Skeletal muscle cell (primary cell): Measurements from ENCODE around the gene COX8C.

ENCODE experiments used
- DNase-seq: peaks from one replicate; pipeline ENCODE4 v3.0.0-alpha.2; 2010; ENCODE audit warnings: low read depth
- H3K4me3 ChIP-seq: 2 replicates; pipeline ENCODE4 v1.5.1; 2011; ENCODE audit warnings: low read depth, mild to moderate bottlenecking, control low read depth, low read length, moderate library complexity

The COX8C gene, protein sequence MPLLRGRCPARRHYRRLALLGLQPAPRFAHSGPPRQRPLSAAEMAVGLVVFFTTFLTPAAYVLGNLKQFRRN

DNA sequence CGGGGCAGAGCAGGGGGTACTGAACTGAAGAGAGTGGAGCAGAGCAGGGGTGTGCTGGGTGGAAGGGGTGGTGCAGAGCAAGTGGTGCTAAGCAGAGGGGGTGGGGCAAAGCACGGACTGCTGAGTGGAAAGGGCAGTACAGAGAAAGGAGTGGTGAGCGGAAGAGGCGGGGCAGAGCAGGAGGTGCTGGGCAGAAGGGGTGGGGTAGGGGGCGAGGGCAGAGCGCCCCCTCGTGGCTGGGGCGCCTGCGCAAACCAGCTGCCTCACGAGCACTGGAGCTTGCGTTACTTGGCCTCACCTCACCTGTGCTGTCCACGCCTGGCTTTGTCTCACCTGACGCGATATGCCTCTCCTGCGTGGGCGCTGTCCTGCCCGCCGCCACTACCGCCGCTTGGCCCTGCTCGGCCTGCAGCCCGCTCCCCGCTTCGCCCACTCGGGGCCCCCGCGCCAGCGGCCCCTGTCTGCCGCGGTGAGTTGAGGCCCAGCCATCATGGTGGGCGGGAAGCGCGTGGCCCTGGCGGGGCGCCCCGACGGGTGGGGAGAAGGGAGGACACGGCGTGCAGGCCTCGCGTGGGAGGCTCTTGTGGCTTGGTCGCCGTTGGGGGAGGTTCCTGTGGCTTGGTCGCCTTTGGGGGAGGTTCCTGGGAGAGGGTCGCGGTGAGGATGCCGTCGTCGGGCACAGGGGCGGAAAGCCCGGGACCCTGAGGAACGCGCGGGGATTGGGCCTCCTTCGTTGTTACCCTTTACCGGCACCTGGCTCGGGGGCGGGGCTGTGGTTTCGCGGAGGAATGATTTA lies at the start of gene COX8C:
COX8C (plus strand) TSS at position 257 of the 796 bp plus-strand sequence; CDS start at position 344, 87 bp downstream.
- no peak within 1 kb of the TSS for H3K4me3 ChIP-seq
- DNase-seq: no peak

DNA sequence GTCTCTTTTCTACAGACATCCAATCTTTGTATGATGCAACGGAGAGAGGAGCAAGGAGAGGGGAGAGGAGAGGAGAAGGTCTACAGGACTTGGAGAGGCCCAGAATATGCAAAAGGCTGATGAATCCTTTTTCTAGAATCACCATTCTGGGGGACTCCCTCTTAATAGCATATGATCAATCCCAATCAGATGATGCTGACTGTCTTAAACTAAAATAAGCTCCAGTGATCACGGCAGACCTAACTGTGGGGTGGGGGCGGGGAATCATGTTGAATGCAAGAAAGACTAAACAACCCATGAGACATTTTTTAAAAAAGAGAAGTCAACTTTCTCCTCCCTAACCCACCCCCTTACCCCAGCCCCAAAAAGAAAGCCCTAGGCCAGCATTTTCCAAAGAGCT lies 47.6 kb upstream of the COX8C start:
- no peak overlapping the region for H3K4me3 ChIP-seq
- no peak for DNase-seq

DNA sequence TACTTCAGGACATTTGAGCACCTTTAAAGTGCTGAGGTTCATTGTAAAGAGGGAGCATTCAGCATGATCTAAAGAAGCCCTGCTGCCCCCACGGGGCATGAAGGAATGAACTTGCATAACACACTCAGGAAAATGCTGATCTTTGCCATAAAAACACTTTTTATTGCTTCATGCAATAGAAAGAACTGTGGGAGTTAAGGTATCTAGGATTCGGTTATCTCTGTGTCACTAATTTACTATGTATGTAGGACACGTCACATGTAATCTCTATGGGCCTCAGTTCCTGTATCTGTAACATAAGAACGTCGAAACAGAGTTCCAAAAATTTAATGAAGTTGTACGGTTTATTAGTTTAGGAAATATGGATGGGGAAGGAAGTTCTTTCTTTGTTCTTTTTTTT lies 47.1 kb upstream of the COX8C start:
- no peak for DNase-seq
- H3K4me3 ChIP-seq: no peak overlapping the region

DNA sequence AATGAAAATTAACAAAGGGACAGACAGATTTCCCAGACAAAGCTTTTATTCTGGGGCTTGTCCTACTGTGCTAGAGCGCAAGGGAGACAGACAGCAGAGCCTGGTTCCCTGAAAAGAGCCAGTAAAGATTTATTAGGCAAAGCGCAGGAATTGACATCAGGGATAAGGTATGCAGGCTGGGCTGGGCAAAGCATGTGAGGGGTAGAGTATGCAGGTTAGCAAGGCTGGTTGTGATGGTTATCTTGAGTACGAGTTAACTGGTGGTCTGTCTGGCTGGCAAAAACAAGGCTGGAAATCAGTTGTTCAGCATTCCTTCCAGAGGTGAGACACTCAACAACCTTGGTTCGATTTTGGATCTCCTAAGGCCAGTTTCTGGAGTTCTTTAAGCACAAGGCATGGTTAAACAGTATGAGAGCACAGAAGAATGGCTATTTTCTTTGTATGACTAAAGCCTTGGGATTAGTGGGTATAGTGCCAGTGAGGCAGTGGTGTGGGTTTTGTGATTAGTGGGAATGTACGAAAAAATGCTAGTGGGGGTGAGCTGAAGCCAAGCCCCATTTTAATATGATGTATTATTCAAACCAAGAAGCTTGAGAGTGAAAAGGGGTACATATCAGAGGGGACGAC lies 45.0 kb upstream of the COX8C start:
- DNase-seq: no peak
- H3K4me3 ChIP-seq: no peak overlapping the region

DNA sequence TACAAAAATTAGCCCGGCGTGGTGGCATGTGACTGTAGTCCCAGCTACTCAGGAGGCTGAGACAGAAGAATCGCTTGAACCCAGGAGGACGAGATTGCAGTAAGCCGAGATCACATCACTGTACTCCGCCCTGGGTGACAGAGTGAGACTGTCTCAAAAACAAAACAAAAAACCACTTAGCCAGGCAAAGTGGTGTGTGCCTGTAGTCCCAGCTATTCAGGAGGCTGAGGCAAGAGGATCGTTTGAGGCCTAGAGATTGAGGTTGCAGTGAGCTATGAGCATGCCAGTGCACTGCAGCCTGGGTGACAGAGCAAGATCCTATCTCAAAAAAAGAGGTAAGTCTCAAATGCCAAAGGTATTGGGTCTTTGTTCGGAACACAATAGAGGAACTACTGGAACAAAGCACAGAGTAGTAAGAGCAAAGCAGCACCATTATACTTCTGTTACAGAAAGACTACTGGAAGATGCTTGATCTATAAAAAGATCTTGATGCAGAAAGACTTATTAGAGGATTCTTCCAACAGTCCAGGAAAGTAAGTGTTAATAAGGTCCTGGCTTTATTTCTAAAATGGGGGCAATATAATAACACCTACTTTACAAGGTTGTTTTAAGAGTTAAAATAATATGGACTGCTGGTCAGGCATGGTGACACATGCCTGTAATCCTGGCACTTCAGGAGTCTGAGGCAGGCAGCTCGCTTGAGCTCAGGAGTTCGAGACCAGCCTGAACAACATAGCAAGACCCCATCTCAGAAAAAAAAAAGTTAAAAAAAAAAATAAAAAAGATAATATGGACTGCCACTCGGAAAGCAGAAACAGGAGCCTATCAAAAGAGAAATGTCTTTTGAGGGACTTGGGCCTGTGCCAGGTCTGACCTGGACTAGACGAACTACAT lies 44.0 kb upstream of the COX8C start:
- H3K4me3 ChIP-seq: no peak overlapping the region
- no peak for DNase-seq

DNA sequence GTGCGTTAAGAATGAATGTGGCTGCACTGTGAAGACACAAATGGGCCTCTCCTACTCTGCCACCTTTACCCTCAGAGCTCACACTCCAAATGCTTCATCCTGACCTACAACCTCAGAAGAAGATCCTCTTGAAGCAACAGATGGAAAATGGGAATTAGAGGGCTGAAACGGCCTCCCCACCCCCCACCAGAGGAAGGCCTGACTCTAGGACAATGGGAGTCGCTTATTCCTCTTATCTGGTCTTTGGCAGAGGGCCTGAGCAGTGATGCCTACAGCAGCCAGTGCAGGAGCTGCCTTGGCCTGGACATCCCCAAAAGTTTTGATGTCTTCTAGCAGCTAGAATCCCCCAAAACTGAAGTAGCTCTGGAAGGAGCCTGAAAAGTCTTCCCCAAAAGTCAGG lies 43.3 kb upstream of the COX8C start:
- no peak overlapping the region for H3K4me3 ChIP-seq
- DNase-seq: no peak

DNA sequence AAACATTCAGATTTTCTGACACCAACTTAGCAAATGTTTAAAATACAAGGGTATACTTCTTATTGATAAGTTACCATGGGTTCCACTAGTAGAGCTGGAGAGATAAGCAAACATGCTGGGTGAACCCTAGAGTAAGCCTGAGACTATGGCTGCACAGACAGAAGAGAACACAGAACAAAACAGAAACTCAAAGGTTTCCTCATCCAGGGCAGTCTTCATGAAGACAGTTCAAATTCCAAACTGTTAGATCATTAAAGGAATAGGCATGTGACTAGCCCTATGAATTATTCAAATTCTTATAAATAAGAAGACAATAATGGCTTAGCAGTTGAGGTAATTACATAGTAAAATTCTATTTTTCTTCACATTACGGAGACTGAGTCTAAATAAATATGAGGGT lies 42.2 kb upstream of the COX8C start:
- no peak for DNase-seq

DNA sequence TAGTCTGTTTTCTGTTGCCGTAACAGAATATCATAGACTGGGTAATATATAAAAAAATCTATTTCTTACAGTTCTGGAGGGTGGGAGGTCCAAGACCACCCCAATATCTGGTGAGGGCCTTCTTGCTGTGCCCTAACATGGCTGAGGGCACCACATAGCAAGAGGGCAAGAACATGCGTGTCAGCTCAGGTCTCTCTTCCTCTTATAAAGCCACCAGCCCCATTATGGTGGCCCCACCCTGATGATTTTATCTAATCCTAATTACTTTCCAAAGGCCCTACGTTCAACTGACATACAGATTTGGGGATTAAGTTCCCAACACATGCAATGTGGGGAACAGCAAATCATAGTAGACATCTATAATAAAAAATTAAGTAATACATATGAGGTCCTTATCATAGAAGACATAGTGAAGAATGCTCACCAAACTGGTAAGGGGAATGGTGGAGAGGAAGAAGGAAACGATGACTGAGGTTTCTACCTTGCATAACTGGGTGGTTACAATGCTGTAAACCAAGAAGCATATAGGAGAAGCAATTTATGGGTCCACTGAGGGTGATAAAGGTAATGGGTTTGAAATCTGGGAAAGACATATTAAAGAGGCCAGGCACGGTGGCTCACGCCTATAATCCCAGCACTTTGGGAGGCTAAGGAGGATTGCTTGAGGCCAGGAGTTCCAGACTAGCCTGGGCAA lies 41.1 kb upstream of the COX8C start:
- no peak overlapping the region for H3K4me3 ChIP-seq
- DNase-seq: no peak

More for the DNA sequence above, 42.2 kb upstream of the COX8C start:
- no peak overlapping the region for H3K4me3 ChIP-seq

DNA sequence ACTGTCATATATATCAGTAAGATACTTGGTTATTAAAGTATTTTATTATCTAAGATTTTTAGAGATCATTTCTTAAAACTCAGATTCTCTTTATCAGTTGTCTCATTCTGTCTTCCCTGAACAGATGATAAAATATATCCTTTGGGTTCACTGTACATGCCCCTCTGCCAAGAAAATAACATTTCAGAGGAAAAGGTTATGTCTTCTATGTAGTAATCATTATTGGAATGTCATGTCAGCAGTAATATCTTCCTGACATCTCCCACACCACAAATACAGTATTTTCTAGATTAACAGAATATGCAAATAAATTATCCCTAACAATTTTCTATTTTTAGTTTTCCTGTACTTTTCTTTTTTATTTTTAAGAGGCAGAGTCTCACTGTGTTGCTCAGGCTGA lies 40.2 kb upstream of the COX8C start:
- no peak for DNase-seq

DNA sequence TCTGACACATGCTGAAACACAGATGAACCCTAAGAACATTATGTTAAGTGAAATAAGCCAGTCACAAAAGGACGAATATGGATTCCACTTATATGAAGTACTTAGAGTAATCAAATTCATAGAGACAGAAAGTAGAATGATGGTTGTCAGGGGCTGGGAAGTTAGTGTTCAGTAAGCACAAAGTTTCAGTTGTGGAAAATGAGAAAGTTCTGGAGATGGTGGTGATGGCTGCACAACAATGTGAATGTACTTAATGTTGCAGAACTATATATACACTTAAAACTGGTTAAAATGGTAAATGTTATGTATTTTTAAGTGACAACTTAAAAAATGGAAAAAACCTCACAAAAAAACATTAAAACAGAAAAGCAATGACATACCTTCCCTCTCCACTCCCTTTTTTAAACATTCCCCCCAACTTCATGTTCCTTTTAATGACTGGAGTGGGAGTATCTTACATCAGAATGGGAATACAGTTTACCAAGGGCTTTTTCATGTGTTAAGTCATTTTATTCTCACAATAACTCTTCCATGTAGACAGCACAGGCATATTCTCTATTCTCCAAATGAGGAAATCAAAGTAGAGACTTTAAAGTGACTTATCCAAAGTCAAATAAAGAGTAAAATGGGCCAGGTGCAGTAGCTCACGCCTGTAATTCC lies 38.2 kb upstream of the COX8C start:
- H3K4me3 ChIP-seq: no peak overlapping the region
- no peak for DNase-seq

More for the DNA sequence above, 40.2 kb upstream of the COX8C start:
- H3K4me3 ChIP-seq: no peak overlapping the region

DNA sequence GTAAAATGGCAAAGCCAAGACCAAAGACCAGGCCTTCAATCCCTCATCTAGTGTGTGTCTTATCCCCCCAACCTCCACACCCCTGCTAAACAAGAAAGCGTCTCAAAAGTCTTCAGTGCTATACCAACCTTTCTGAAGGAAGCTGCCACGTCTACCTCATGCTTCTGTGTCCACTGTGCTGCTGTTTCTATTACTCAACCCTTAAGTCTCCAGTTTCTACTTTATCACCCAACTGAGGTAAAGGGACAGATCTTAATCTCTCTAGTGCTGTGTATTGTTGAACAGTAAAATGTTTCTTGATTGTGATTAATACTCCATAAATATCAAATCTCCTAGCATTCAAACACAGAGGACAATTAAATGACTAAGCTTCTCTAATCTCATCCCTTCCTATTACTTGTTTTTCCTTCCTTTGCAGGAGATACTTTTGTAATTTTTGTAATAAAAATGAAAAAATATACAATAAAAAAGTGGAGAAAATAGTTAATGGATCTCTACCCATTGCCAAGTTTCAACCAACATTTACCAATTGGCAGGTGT lies 37.5 kb upstream of the COX8C start:
- no peak overlapping the region for H3K4me3 ChIP-seq
- no peak for DNase-seq

DNA sequence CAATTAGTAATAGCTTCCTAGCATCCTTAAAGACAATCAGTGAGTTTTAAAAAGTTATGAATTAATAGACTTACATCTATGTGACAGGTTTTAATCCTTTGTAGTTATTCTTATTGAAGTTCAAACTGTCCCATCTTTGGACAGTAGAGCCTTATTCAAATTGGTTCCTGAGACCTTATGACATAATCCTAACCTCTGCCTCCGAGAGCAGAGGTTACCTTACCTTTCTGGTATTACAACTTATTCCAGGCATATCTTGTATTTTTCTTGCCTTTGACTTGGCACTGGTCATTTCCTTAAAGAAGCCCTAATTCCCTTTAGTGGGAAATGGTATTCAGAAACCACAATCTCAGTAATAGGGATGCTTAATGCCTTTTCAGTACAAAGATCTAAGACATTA lies 35.9 kb upstream of the COX8C start:
- no peak for DNase-seq
- H3K4me3 ChIP-seq: no peak overlapping the region

DNA sequence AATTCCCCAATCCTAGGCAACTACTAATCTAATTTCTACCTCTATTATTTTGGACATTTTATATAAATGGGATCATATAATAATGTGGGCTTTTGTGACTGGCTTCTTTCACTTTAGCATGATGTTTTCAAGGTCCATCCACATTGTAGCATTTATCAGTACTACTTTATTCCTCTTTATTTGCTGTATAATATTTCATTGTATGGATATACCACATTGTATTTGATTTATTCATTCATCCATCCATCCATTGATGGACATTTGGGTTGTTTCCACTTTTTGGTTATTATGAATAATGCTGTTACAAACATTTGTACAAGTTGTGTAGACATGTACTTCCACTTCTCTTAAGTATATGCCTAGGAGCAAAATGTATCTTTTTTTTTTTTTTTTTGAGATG lies 31.4 kb upstream of the COX8C start:
- no peak overlapping the region for H3K4me3 ChIP-seq

DNA sequence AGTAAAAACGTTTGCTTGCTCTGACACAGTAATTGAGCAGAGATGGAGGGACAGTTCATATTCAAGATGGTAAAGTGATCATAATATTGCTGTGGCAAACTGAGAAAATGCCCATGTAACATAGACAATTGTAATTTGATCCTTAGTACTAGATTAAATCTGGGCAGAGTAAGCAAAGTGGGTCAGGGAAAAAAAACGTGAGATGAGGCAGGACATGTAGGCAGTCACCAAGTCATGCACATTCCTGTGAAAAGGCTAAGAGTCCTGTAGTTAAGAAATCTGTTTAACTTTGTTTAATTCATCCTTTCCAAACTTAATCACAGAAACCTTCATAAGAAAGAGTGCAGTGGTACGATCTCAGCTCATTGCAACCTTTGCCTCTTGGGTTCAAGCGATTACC lies 30.3 kb upstream of the COX8C start:
- H3K4me3 ChIP-seq: no peak overlapping the region
- DNase-seq: no peak

More for the DNA sequence above, 31.4 kb upstream of the COX8C start:
- DNase-seq: no peak

DNA sequence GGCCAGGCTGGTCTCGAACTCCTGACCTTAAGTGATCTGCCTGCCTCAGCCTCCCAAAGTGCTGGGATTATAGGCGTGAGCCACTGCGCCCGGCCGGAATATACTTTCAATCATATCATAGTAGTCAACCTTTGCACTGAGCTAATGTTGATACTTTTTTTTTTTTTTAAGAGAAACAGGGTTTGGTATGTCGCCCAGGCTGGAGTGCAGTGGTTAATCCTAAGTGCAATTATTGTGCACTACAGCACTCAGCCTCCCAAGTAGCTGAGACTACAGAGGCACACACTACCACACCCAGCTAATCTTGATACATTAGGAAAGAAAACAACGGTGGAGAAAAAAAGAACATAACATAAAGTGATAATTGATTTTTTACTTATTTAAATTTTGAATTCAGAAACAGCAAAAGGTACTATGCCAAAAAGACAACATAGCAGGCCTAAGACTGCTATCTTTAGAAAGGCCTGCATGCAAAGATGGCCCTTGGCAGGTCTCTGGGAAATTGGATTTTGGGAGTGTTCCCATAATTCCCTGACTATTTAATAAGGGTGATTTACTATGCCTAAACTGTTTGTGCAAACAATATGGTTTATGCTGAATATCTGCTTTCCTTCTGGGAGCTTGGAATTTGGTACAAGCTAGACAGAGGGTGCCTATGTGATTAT lies 29.6 kb upstream of the COX8C start:
- no peak for DNase-seq
- no peak overlapping the region for H3K4me3 ChIP-seq

DNA sequence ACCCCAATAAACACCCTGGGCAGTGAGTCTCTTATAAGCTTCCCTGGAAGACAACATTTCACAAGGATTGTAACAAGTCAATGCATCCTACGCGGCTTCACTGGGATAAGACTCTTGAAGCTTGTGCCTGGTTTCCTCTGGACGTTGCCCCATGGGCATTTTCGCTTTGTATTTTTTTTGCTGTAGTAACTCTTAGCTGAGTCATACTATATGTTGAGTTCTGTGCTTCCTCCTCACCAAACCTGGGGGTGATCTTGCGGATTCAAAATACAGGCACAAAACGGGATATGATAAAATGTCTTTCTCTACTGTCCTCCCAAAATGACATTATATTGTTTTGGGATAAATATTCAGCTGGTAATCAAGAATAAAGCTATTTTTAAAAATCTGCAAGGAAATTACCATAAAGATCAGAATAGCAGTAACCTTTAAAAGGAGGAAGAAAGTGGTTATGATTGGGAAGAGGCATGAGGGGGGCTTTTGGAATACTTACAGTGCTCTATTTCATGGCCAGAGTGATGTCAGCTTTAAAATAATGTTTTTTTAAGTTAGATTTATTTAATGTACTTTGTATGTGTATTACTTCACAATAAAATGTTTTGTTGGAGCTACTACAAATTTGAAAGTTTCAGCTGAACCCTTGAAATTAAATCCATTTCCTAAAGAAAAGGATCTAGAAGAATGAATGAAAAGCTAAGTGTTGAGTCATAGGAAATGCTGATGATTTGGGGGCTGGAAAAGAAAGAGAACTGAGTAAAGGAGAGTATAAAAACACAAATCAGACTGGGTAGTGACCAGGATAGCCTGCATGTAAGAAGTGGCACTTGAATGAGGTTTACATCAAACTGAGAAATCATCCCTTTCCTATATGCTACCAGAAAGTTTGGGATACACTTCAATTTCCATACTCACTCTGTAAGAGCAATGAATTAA lies 28.8 kb upstream of the COX8C start:
- peak; percentile 45 for DNase-seq
- no peak overlapping the region for H3K4me3 ChIP-seq

DNA sequence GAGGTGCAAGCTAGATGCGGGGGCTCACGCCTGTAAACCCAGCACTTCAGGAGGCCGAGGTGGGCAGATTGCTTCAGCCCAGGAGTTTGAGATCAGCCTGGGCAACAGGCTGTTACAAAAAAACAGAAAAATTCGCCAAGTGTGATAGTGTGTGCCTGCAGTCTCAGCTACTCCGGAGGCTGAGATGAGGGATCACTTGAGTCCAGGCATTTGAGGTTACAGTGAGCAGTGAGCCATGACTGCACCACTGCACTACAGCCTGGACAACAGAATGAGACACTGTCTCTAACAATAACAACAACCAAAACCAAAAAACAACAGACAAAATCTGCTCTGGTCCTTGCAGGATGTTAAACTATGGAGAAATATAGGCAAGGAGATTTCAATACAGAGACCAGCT lies 28.1 kb upstream of the COX8C start:
- no peak overlapping the region for H3K4me3 ChIP-seq
- DNase-seq: no peak
